Parathyroid adenoma (tissue), 2 donors: ENCODE measurements around the gene TMEM52.

Experiments
- H2AFZ ChIP-seq: fragments of 300-600 bp; sonication (generic); one replicate; pipeline ENCODE4 v1.7.0; 2017; ENCODE audit warnings: antibody characterized with exemption, mild to moderate bottlenecking
- H3K27ac ChIP-seq: fragments of 300-600 bp; sonication (generic); one replicate; pipeline ENCODE4 v1.7.0; 2017
- H3K27me3 ChIP-seq: fragments of 300-600 bp; sonication (generic); one replicate; pipeline ENCODE4 v1.7.0; 2017; ENCODE audit warnings: low read length; ENCODE audit not compliant: control insufficient read depth, insufficient read depth
- H3K36me3 ChIP-seq: fragments of 300-600 bp; sonication (generic); one replicate; pipeline ENCODE4 v1.7.0; 2017; ENCODE audit warnings: low read length; ENCODE audit not compliant: control insufficient read depth, insufficient read depth
- H3K4me1 ChIP-seq: fragments of 300-600 bp; sonication (generic); one replicate; pipeline ENCODE4 v1.7.0; 2017; ENCODE audit warnings: control low read depth
- H3K4me2 ChIP-seq: fragments of 300-600 bp; sonication (generic); one replicate; pipeline ENCODE4 v1.7.0; 2017; ENCODE audit warnings: low read length
- H3K4me3 ChIP-seq: fragments of 300-600 bp; sonication (generic); one replicate; pipeline ENCODE4 v1.7.0; 2017; ENCODE audit warnings: low read depth, low read length
- H3K79me2 ChIP-seq: fragments of 300-600 bp; sonication (generic); one replicate; pipeline ENCODE4 v1.7.0; 2017; ENCODE audit warnings: control low read depth
- H3K9ac ChIP-seq: fragments of 300-600 bp; sonication (generic); one replicate; pipeline ENCODE4 v1.7.0; 2017; ENCODE audit warnings: mild to moderate bottlenecking
- H3K9me3 ChIP-seq: fragments of 300-600 bp; sonication (generic); one replicate; pipeline ENCODE4 v1.7.0; 2017; ENCODE audit warnings: low read length; ENCODE audit not compliant: control insufficient read depth
- CTCF ChIP-seq: fragments of 300-600 bp; sonication (generic); IDR thresholded peaks from one replicate; pipeline ENCODE4 v1.7.0; 2017; ENCODE audit warnings: antibody characterized with exemption, mild to moderate bottlenecking
- donor health status: primary hyperparathyroidism.

Gene TMEM52

GRCh38 chr1:1941868-1942752, 23.0 kb upstream of the TMEM52 start:
- TF ChIP-seq CTCF = no peak
- no peak overlapping the region for H3K4me2 ChIP-seq
- no peak overlapping the region for H3K27ac ChIP-seq
- no peaks in the 10 kb centered on the region for H3K27me3 ChIP-seq
- no peaks in the 10 kb centered on the region for H3K79me2 ChIP-seq
- H3K9ac ChIP-seq = no peak overlapping the region
- H3K4me3 ChIP-seq = no peak overlapping the region
- H3K4me1 ChIP-seq = no peaks in the 10 kb centered on the region
- H3K9me3 ChIP-seq = no peaks in the 10 kb centered on the region
- H2AFZ ChIP-seq = no peak overlapping the region
- no peaks in the 10 kb centered on the region for H3K36me3 ChIP-seq

GRCh38 chr1:1941211-1941841, 22.2 kb upstream of the TMEM52 start:
- no peak for TF ChIP-seq CTCF
- Histone ChIP-seq H3K4me1 (no peaks in the 10 kb centered on the region), H3K9me3 (no peaks in the 10 kb centered on the region), H3K27me3 (no peaks in the 10 kb centered on the region), H3K4me2 (no peak overlapping the region), H3K79me2 (no peaks in the 10 kb centered on the region), H3K4me3 (no peak overlapping the region), H3K27ac (no peak overlapping the region), H3K9ac (no peak overlapping the region), H3K36me3 (no peaks in the 10 kb centered on the region), H2AFZ (no peak overlapping the region)

- no peaks in the 10 kb centered on the region for H3K79me2 ChIP-seq
- H3K4me1 ChIP-seq = no peaks in the 10 kb centered on the region
- H3K36me3 ChIP-seq = no peaks in the 10 kb centered on the region
- no peak overlapping the region for H3K4me2 ChIP-seq
- H3K9ac ChIP-seq = no peak overlapping the region
- no peaks in the 10 kb centered on the region for H3K9me3 ChIP-seq
- no peak overlapping the region for H2AFZ ChIP-seq
- no peak for TF ChIP-seq CTCF
- H3K27me3 ChIP-seq = no peaks in the 10 kb centered on the region
- H3K27ac ChIP-seq = no peak overlapping the region
- H3K4me3 ChIP-seq = no peak overlapping the region
Measured at GRCh38 chr1:1940123-1940425, 21.0 kb upstream of the TMEM52 start.

GRCh38 chr1:1939296-1940122, 20.4 kb upstream of the TMEM52 start:
- no peaks in the 10 kb centered on the region for H3K9me3 ChIP-seq
- TF ChIP-seq CTCF = no peak
- H2AFZ ChIP-seq = no peak overlapping the region
- no peak overlapping the region for H3K4me2 ChIP-seq
- no peak overlapping the region for H3K9ac ChIP-seq
- no peak overlapping the region for H3K4me3 ChIP-seq
- no peaks in the 10 kb centered on the region for H3K36me3 ChIP-seq
- no peak overlapping the region for H3K27ac ChIP-seq
- no peaks in the 10 kb centered on the region for H3K4me1 ChIP-seq
- no peaks in the 10 kb centered on the region for H3K79me2 ChIP-seq
- no peaks in the 10 kb centered on the region for H3K27me3 ChIP-seq
